Medulla oblongata (tissue), 1 donor: ENCODE results near the gene SRP54.
"Not testable (repeated sequence)": the region's sequence is repeated elsewhere in the genome, so short reads cannot be mapped to it uniquely, and the experiment has no call there.

Source experiments
- DNase-seq: peaks from one replicate; pipeline ENCODE4 v3.0.0-alpha.2; 2015; ENCODE audit errors: extremely low spot score

SRP54 gene

GRCh38 chr14:34982421-34983147 is at the start of gene SRP54:
TSS of gene SRP54 (plus strand) at chr14:34982992. CDS start at chr14:34996710, 13,718 bp downstream.
- peak; percentile 97 for DNase-seq

- DNase-seq: no peak
Measured at GRCh38 chr14:34933301-34933700, 49.5 kb upstream of the SRP54 start.

GRCh38 chr14:34935488-34935887 is 47.3 kb upstream of the SRP54 start:
- DNase-seq: no peak

GRCh38 chr14:34937442-34937841 is 45.4 kb upstream of the SRP54 start:
- no peak for DNase-seq

GRCh38 chr14:34937876-34938275 is 44.9 kb upstream of the SRP54 start:
- no peak for DNase-seq

GRCh38 chr14:34943506-34943905 is 39.3 kb upstream of the SRP54 start:
- DNase-seq: no peak

GRCh38 chr14:34944744-34945143 is 38.0 kb upstream of the SRP54 start:
- DNase-seq: no peak

GRCh38 chr14:34946699-34947098 is 36.1 kb upstream of the SRP54 start:
- no peak for DNase-seq

- DNase-seq: no peak
Measured at GRCh38 chr14:34951286-34951685, 31.5 kb upstream of the SRP54 start.

- no peak for DNase-seq
Measured at GRCh38 chr14:34956931-34957330, 25.9 kb upstream of the SRP54 start.

- no peak for DNase-seq
Measured at GRCh38 chr14:34957771-34958286, 25.0 kb upstream of the SRP54 start.

- not testable (repeated sequence) for DNase-seq
Measured at GRCh38 chr14:34962106-34962505, 20.7 kb upstream of the SRP54 start.

GRCh38 chr14:34964977-34965764 is 17.6 kb upstream of the SRP54 start:
- no peak for DNase-seq

GRCh38 chr14:34965912-34966311 is 16.9 kb upstream of the SRP54 start:
- DNase-seq: no peak

- no peak for DNase-seq
Measured at GRCh38 chr14:34966413-34966812, 16.4 kb upstream of the SRP54 start.

GRCh38 chr14:34970665-34971064 is 12.1 kb upstream of the SRP54 start:
- no peak for DNase-seq

- DNase-seq: no peak
Measured at GRCh38 chr14:34971381-34971780, 11.4 kb upstream of the SRP54 start.

GRCh38 chr14:34971801-34972200 is 11.0 kb upstream of the SRP54 start:
- DNase-seq: no peak

GRCh38 chr14:34978444-34978843 is 4.3 kb upstream of the SRP54 start:
- no peak for DNase-seq

- DNase-seq: no peak
Measured at GRCh38 chr14:34980337-34980900, 2.4 kb upstream of the SRP54 start.

- no peak for DNase-seq
Measured at GRCh38 chr14:34981743-34982420, 910 bp upstream of the SRP54 start.

- no peak for DNase-seq
Measured at GRCh38 chr14:34983148-34983760, 462 bp downstream of the SRP54 start.
